Stimulated activated CD4-positive, alpha-beta T cell treated with anti-CD3 and anti-CD28 coated beads, Interleukin-12 subunit alpha, Interleukin-12 subunit beta, amount 100 ng/mL, for 24 hours (primary cell): Measurements from ENCODE around the gene PARP11.

Source experiments
- DNase-seq, 2 experiments: peaks; one replicate each; pipeline ENCODE4 v3.0.0-alpha.2; 2020; ENCODE audit warnings: low read depth in 2 of 2

PARP11 gene

DNA sequence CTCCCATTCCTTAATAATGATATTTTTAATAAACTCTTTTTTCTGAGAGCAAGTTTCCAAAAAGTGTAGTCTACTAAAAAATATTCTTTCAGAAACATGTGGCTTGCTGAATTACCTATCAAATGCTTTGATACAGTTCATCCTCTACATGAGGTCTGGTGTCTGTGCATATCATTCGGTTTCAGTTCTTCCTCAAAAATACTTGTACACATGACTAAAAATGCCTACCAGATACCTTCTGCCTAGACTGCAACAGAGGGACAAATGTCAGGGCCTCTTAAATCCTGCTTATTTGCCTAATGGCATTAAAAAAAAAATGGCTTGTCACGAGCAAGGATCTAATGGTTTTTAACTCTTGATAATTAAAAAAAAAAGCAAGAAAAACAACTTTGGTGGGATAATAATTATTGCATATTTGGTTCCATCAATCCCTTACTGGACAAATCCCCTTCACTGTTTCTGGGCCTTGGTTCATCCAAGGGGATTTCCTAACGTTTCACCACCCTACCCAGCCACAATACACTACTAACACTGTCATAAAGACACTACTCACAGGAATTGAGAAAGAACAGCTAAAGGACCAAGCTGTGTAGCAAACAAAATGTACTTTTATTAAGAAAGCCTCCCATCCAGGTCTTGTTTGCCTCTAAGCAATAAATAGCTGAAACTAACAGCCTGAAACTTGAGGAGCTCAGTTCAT is 45.7 kb downstream of the PARP11 start:
- no peak for DNase-seq

DNA sequence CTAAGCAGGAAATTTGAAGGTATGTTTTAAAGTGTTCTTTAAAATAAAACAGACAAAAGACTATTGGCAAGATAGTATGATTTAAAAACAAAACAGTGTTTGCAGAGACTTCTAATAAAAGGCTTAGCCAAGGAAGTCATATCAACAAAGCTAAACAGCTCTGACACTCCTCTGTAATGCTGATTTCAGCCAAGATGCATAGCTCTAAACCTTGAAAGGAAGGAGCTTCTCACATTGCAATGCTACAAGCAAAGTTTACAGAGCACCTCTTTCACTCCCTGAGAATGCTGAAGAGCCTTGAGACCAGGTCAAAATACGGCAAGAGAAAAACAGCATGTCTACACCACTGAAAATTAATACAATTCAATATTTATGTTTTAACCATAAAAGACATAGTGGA is 51.8 kb downstream of the PARP11 start:
- DNase-seq = no peak

DNA sequence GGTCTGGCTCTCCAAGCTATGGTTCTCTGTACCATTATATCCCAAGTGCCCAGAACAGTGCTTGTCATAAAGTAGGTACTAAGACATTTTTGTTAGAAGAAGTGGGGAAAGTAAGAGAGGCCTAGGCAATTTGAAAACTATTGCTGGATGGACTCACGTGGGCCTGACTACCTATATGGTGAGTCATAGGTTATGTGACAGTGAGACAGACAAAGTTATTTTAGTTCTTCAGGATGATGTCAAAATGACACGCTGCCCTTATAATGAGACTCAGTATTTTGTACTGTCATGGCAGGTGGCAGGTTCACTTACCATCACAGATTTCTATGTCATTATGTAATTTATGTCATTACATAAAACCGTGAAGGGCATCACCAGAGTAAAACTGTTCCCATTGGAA is 53.1 kb downstream of the PARP11 start:
- no peak for DNase-seq

DNA sequence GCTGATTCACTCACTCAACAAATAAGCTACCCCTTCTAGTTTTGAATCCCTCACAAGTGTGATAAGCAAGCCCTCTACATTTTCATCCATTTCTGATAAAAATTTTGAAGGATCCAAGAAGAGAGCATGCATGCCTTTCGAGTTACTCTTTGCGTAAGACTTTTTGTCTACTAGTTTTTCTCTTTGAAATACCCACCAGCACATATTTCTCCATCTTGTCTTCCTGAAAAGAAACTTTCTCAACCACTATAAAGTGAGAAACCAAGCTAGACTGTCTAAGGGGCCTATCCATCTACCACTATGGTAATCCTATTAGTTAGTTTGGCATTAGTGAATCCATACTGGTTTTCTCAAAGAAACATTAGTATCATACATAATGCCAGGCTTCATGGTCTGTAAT is 56.9 kb downstream of the PARP11 start:
- no peak for DNase-seq

DNA sequence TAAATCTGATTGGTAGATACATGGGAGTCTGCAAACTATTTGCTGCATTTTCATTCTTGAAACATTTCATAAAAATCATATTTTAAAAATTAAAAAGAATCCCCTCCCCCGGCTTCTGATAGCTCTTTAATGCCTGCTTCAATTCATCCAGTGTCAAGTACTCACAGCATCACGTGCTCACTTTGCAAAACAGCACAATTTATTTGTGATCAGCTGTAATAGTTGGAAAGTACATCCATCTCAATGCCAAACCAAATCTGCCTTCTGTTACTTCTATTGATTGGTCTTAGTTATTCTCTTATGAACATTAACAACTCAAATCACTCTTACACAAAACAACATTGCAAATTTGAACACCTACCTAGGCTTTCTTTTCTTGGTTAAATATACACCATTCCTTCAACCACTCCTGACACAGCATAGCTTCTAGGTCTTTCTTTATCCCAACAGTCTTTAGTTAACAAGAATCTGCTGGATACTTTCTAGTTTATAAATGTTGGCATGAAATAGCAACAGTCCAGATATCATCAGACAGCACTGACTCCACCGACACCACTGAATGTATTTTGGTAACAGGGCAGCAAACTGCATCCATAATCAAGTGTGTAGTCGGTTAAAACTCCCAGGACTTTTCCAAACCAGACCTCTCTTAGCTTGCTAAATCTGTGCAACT is 58.0 kb downstream of the PARP11 start:
- no peak for DNase-seq

DNA sequence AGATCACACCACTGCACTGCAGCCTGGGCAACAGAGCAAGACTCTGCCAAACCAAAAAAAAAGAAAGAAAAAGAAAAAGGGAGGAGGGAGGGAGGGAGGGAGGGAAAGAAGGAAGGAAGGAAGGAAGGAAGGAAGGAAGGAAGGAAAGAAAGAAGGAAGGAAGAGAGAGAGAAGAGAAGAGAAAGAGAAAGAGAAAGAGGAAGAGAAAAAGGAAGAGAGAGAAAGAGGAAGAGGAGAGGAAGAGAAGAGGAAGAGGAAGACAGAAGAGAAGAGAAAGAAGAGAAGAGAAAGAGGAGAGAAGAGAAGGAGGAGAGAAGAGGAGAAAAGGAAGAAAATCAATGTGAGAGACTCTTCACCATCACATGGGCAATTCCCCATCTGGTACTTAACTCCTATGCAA is 62.7 kb downstream of the PARP11 start:
- DNase-seq = no peak

DNA sequence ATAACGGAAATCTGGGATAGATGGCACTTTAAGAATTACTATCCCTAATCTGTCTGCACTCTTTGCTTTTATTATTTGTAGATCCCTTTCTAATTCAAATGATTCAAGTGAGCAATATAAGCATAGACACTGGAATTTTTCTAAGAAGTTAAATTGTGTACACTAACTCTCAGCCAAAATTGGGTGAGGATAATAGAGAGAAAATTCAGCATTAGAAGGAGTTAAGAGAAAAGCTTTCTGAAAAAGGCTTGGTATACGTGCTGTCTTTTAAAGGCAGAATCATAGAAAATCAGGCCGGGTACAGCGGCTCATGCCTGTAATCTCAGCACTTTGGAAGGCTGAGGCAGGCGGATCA is 63.2 kb downstream of the PARP11 start:
- no peak for DNase-seq

DNA sequence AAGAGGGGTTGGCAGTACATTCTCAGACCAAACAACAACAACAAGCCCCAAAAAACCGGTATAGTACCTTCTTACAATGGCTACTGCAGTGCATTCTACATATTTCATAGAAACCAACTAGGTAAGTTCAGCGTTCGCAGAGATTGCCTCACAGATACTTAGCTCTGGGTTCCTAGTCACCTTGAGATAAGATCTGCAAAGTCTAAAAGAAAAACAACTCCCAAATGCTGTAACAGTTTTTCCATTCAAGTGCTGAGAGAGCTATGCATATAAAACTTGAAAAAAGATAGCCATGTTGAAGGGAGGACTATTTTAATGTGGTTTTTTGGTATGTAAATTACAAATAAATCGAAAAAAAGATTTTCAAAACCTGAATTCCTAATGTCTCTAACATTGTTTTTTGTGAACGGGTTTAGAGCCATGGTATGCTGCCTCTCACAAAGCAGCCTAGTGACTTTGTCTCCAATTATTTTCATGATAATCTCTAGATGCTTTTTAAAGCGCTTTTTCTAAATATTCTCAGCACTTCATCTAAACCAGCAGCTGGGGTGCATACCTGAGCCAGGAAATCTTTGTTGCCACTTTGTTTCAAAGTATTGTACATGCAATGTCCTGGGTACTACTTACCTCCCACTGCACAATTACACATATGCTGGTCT is 63.7 kb downstream of the PARP11 start:
- DNase-seq = no peak

DNA sequence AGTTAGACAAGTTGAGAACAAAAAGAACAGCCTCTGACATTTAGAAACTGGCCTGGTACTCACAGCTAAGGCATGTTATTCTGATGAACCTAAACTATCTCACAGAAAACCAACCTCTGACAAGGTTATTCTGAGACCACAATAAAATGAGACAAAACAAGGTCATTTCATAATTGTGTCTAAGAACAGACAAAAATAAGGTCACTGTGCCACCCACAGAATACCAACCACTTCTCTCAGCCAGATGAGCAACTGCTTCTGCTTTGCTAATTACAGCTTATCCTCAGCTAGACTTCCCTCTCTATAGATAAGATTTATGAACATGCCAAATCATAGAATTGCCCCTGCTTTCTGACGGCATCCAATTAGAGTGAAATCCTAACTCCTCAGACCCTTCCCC is 68.1 kb downstream of the PARP11 start:
- DNase-seq = no peak

DNA sequence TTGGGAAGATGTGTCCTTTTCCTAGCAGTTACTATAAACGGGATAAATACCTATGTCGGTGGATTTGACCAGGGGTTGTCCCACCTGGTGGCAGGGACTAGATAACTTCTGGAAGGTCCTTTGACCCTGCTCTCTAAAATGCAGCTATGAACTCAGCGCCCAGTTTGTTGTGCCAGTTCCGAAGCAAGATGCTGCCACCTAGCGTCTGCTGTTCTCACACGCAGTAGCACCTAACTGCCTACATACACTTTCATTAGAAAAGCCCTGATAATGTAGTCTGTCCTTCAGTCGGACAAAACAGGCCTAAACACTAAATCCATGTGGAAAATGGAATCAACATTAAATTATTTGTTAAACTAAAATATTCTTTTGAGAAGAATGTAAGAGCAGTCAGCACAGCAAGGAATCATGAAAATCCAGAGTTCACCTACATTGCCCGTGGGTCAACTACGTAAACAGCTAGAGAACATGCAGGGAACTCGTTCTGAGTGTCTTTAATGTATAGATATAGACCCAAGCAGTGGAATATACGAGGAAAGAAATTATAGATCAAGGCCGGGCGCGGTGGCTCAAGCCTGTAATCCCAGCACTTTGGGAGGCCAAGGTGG is 69.2 kb downstream of the PARP11 start:
- peak; percentile 41 to 69 for DNase-seq

DNA sequence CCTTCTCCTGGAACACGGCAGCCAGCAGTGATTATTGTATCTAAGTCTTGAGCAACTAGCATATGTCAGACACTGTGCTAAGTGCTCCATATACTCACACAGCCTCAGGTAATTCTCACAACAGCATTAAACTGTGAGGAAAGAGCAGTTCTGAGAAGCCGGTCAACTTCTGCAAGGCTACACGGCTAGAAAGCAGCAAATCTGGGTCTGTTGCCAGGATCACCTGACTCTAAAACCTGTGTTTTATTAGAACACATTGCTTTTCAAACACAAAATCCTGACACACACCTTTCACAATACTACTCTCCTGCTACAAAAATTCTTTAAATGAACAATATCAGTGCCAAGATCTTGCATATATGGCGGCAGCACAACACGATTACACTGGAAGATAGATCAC is 70.5 kb downstream of the PARP11 start:
- no peak for DNase-seq

DNA sequence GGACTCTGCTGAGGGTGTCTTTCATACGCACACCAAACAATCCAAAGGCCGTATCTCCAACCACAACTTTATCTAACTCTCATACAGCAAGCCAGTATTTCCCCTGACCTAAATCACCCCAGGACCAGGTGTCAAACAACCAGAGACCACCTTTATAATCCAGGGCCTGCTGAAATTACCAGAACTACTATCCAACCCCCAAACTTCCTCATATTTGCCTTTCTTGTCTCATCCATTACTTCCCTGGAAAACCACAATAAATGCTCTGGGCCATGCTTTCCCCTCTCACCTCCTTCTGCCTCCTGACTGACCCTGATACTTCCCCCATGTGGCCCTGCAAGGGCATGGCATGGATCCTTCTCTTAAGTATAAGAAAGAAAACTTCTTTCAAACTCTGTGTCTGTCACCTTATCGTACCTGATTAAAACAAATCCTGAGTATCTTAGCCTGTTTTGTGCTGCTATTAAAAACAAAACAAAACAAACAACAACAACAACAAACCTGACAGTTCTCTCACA is 75.6 kb downstream of the PARP11 start:
- no peak for DNase-seq

DNA sequence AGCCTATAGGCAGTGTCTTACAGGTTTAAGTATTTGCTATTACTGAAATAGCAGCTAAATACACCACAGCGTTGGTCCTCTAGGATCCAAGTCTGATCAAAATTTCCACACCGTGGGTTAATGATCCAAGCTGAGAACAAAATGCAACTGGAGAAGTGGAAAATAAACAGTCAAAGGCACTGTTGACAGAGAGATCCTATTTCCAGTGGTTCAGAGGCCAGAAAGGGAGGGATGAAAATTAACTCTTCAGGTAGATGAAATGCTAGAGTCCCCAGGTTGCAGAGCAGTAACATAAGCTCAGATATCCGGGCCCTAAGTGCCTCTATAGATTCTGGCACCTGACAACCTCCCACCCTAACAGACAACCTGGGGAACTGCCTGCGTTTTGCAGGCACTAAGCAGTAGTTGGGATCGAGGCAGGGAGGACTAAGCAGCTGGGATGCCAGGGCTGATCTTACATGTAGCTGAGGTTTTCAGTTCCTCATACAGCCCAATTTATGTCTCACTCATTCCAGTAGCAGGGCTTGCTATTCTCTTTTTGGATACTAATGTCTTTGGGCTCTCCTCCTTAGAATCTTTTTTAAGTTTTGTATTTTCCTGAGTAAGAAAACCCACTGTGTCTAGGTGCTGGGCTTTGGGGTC is 77.6 kb downstream of the PARP11 start:
- no peak for DNase-seq

DNA sequence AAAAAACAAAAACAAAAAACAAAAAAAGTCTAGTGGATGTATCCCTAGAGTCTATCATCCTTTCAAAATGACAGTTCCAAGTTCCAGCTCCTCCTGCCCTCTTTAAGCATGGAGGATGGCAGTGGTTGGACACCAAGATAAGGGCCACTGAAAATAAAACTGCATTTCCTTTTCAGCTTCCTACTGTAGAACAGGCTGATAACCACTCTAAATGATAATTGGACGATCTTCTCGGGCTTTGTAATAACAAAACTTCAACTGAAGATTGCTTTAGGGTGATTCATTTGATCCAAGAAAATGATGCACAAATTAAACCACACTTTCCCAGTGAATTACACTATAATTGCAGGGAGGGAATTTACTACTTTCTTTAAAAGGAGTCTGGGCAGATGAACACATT is 78.1 kb downstream of the PARP11 start:
- no peak for DNase-seq

DNA sequence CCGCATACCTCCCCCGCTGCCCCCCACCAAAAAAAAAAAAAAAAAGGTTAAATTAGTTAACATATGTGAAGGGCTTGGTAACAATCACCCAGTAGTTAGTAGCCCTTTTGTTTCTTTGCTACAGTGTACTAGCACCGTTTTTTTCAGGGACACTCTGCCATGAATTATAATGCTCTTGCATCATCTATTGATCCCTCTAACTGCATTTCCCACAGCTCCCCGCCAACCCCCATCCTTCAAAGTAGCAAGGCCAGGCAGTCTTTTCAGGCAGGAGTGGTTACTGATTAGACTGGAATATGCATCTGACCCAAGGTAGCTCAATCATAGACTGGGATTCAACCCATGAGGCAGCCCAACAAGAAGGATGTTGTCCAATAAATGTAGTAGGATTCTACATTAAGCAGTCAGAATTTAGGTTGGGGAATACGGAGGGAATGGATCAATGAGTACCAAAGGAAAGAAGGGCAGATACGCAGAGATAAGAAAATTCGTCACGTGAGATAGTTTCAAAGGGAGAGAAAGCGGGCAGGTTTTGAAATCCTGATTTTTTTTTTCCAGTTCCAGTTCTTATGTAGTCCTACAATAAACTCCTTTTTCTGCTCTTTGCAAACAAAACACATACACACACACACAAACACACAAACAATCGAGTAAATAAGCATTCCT is 80.4 kb downstream of the PARP11 start:
- DNase-seq = no peak

DNA sequence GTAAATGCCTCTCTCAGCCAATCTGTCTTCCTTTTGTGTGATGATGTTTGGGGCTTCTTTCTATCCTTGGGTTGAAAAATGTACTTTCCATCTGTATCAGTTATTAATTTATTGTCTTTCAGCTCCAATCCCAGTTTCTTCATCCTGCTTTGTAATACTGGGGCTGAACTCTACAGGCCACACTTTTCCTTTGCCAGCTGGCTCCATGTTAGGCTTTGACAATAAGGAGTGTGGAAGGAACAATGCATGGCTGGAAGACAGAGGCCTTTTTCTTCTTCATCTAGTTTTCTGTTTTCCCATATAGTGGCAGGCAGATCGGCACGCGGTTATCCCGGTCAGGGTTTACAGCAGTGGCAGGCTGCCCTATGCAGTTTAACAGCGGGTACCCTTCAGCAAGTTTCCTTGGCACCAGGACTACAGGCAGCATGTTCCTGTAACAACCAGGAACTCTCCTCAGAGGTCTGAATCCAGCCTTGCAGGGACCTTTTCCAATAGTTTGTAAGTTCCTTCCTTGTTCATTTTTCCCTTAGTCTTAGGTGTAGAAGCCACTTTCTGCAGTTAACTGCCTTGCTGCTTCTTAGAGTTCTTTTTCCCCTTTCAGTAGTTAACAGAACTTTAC is 81.8 kb downstream of the PARP11 start:
- DNase-seq = no peak

DNA sequence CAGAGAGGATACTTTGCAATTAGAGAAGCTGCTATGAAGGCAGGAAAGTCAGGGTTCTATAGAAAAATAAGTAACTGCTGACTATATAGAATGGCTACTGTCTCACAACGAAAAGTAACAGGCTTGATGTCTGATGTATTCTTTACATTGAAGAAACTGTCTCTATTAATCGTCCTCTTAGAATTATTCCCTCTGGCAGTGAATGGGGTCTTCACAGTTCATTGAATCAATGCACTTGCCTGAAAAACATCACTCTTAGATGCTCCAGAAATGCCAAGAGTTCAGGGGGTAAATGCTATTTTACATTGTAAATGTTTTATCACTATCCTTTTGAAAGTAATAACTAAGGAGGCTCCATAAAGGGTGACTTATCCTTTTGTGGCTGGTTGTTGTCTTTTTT is 82.6 kb downstream of the PARP11 start:
- no peak for DNase-seq

DNA sequence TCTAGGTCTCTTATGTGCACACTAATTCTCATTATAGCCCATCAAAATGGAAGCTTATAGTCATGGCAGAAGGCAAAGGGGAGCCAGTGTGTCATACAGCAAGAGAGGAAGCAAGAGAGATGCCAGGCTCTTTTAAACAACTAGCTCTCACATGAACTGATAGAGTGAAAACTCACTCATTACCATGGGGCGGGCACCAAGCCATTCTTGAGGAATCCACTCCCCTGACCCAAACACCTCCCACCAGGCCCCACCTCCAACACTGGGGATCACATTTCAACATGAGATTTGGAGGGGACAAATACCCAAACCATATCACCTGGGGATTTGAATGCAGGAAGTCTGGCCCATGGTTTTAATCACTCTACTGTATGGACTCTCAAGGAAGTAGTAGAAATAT is 83.4 kb downstream of the PARP11 start:
- no peak for DNase-seq

DNA sequence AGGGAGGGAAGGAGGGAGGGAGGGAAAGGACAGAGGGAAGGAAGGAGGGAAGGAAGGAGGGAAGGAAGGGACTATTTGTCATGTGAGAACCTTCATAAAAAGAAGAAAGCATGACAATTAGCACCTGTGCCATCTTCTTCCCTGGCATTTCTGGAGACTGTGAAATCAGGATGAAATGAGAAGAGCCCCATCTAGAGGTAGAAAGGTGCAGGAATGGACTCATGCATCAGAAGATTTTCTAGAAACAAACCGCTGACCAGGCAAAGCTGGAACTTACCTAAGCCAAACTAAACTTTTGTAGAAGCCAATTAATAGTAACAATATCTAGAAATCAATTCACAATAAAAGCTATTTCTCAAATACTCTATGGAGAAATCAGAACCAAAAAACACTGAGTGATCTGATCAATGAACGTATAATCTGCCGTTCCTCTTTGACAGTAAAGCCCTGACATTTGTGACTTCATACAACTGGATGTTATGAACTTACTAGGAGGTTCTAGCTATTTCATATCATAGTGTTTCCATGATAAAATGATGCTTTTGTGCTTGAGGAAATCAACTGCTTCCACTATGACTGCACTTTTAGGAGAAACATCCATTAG is 95.9 kb downstream of the PARP11 start:
- DNase-seq = no peak

DNA sequence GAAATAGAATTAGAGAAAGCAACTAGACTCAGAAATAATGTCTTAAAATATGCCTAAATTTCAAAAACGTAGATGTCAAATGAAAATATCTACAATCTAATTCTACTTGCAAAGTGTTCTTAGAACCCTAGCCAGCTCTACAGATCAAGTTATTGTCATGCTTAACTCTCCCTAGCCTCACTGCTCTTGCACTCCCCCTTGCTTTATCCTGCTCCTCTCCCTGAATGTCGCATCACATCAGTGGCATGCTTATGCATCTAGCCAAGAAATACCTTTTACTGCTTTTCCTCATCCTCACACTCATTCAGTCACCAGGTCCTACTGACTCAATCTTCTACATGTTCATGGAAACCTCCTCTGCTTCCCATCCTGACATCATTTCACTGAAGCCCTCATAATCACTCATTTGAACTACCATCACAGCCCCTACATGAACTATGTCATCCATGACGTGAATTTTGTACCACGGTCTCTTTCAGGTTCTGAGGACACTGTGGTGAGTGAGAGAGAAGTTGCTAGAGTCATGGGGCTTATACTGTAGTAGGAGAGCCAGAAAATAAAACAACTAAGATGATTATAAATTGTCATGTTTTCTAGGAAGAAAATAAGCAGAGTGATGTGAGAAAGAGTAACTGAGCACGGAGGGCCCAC is 97.7 kb downstream of the PARP11 start:
- DNase-seq = no peak
